A673 (cell line): Measurements from ENCODE around the gene FHL1.

ENCODE experiments used
- CTCF ChIP-seq: fragments of 300-800, 200-600 bp; sonication (generic); conservative IDR thresholded peaks from 2 replicates; pipeline ENCODE4 v1.5.1; 2017; ENCODE audit warnings: low read depth, mild to moderate bottlenecking, antibody characterized with exemption, low read length, moderate library complexity, mixed read lengths
- EZH2 ChIP-seq: fragments of 200-600 bp; sonication (generic); IDR thresholded peaks from 2 replicates; pipeline ENCODE4 v1.6.1; 2017; ENCODE audit warnings: borderline replicate concordance, low read depth, mild to moderate bottlenecking, mixed read lengths, antibody characterized with exemption, low read length; ENCODE audit not compliant: poor library complexity, severe bottlenecking

DNA sequence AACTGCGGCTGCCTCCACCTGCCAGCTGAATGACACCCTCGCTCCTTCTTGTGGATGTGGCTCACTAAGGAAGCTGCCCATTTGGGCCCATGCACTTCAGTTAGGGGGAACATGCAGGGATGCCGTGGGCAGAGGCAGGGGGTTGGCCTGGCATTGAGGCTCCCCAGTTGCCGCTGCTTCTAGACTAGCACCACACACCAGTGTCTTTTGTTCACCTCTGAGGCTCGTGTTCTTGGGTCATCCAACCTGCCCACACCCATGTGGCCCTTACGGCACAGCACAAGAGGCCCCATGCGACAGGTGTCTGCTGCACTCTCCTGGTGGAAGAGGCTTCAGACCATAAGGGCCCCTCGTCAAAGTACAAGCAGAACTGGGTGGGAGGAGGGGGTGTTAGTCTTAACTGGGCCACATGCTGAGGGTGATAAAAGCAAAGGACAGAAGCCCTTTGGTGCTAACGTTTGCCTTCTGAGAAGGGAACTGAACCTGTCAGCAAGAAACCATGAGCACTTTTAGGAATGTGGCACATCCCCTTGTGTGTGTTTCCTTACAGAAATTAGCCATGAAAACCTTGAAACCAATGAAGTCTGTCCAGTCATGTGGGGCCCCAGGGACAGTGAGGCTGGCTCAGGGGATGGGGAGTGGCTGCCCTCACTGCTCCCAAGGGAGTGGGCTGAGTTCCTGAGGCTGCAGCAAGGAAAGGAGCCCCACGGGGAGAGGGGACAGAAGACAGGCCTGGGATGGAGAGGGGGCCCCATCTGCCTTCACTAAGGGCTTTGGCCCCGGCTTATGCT lies 64.6 kb downstream of the FHL1 start:
- TF ChIP-seq CTCF = no peak
- no peak for TF ChIP-seq EZH2
